Thoracic aorta (tissue), 2 donors: ENCODE results near the gene GIGYF2. TPM values are rescaled to one million over a fixed set of nuclear protein-coding genes. Genes with fewer than 3 reads are reported as not detected.

Experiments
- ATAC-seq: fragments of 150-250 bp; one replicate; pipeline ENCODE4 v1.8.0; 2017; ENCODE audit warnings: low read depth; ENCODE audit not compliant: insufficient number of reproducible peaks, low FRiP score
- DNase-seq: peaks from one replicate; pipeline ENCODE4 v3.0.0-alpha.2; 2020; ENCODE audit warnings: low spot score
- H3K27ac ChIP-seq, 2 donors: fragments of 200-600 bp; sonication (generic); 1 replicate in 1 of 2; 2 replicates in 1 of 2; pipeline ENCODE4 v1.5.1; 2016; ENCODE audit warnings: mild to moderate bottlenecking in 2 of 2, moderate library complexity in 2 of 2
- H3K27me3 ChIP-seq: fragments of 200-600 bp; sonication (generic); replicated peaks from 2 replicates; pipeline ENCODE4 v1.6.0; 2016; ENCODE audit warnings: mild to moderate bottlenecking; ENCODE audit not compliant: insufficient read depth
- H3K36me3 ChIP-seq: fragments of 200-600 bp; sonication (generic); one replicate; pipeline ENCODE4 v1.5.1; 2016
- H3K4me1 ChIP-seq, 2 donors: fragments of 200-600 bp; sonication (generic); 1 replicate in 1 of 2; 2 replicates in 1 of 2; pipeline versions ENCODE4 v1.5.1 to v1.6.0; 2016; ENCODE audit warnings: low read depth in 2 of 2, mild to moderate bottlenecking in 1 of 2; ENCODE audit not compliant: control insufficient read depth in 1 of 2
- H3K4me3 ChIP-seq: fragments of 200-600 bp; sonication (generic); 2 replicates; pipeline ENCODE4 v1.5.1; 2016; ENCODE audit warnings: mild to moderate bottlenecking
- H3K9me3 ChIP-seq: fragments of 200-600 bp; sonication (generic); 2 replicates; pipeline ENCODE4 v1.5.1; 2016
- total RNA-seq, 2 donors: library from RNA; depleted of rRNA; stranded (reverse); fragments of >200 nt; gene quantifications; one replicate each; pipeline versions ENCODE4 v1.1.0 to v1.2.3, GENCODE V29; 2016
- TF ChIP-seq, protein P1 (sequence below): fragments of 200-600 bp; sonication (generic); IDR thresholded peaks from one replicate; pipeline ENCODE4 v1.5.1; 2019; ENCODE audit warnings: antibody characterized with exemption

GIGYF2 gene
- total RNA-seq, 2 donors from 2014 or later = 54.7 to 121 TPM

DNA sequence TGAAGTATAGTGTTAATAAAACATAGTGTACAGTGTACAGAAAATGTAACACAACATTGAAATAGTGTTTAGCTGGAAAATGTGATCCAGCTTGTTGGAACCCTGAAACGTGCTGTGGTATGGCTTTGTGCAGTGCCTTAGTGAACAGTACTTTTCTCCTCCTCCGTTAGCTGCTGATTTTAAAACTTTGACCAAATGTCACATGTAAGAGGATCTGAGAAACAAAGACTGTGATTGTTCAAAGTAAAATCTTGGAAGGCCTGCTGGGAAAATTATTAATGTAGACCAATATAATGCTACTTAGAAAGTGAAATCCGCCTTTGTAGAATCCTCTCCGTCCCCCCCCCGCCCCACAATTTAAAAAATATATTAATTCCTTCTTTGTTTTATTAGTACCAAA is 80.1 kb downstream of the GIGYF2 start:
- no peak overlapping the region for H3K4me3 ChIP-seq
- H3K9me3 ChIP-seq = no peaks in the 10 kb centered on the region
- TF ChIP-seq, protein P1, sequence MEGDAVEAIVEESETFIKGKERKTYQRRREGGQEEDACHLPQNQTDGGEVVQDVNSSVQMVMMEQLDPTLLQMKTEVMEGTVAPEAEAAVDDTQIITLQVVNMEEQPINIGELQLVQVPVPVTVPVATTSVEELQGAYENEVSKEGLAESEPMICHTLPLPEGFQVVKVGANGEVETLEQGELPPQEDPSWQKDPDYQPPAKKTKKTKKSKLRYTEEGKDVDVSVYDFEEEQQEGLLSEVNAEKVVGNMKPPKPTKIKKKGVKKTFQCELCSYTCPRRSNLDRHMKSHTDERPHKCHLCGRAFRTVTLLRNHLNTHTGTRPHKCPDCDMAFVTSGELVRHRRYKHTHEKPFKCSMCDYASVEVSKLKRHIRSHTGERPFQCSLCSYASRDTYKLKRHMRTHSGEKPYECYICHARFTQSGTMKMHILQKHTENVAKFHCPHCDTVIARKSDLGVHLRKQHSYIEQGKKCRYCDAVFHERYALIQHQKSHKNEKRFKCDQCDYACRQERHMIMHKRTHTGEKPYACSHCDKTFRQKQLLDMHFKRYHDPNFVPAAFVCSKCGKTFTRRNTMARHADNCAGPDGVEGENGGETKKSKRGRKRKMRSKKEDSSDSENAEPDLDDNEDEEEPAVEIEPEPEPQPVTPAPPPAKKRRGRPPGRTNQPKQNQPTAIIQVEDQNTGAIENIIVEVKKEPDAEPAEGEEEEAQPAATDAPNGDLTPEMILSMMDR = no peak
- no peaks in the 10 kb centered on the region for H3K36me3 ChIP-seq
- no peak overlapping the region for H3K27ac ChIP-seq
- ATAC-seq = no peak
- no peaks in the 10 kb centered on the region for H3K27me3 ChIP-seq
- H3K4me1 ChIP-seq = peaks cover 8 to 9% of the 10 kb centered on the region in 2 donors
- no peak for DNase-seq

DNA sequence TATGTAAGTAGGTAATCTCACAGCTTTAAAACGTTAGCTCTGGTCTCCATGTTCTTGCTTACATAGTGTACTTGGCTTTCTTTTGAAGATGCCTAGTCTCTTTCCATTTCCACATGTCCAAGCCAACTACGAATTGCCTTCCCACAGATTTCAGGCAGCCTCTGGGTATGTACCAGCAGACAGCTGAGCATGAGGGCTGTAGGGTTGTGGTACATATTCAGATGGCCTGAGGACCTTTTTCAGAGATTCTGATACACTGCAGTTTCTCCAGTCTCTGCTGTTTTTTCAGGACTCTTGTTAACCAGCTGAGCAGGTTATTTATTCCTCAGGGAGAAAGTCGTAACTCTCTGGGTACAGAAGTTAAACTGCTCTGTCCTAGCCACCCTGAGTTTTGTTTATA is 82.3 kb downstream of the GIGYF2 start:
- TF ChIP-seq, protein P1 = no peak
- no peaks in the 10 kb centered on the region for H3K36me3 ChIP-seq
- no peak for ATAC-seq
- peaks cover 8 to 9% of the 10 kb centered on the region in 2 donors for H3K4me1 ChIP-seq
- H3K27me3 ChIP-seq = no peaks in the 10 kb centered on the region
- DNase-seq = no peak
- H3K4me3 ChIP-seq = no peak overlapping the region
- H3K9me3 ChIP-seq = no peaks in the 10 kb centered on the region
- no peak overlapping the region for H3K27ac ChIP-seq

DNA sequence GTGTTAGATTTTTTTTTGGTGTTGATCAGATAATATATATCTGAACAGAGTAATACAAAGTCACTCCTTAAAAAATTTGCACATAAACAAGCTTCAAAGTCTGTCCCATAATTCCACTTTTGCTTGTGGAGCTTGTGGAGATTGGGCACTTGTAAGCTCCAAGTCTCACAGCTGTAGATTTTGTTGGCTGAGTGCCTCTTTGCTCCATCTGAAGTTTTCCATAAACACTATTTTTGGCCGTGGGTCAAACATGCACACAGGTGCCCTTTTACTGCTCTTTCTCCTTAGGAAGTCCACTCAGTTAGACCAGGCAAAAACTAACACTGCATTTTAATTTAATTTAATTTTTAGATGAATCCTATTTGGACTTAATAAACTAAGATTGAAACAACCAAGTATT is 82.8 kb downstream of the GIGYF2 start:
- ATAC-seq (no peak), DNase-seq (no peak)
- H3K36me3 ChIP-seq = peaks cover under 1% of the 10 kb centered on the region
- H3K27me3 ChIP-seq = no peaks in the 10 kb centered on the region
- H3K4me3 ChIP-seq = no peak overlapping the region
- TF ChIP-seq, protein P1 = no peak
- no peaks in the 10 kb centered on the region for H3K9me3 ChIP-seq
- peaks cover 8 to 9% of the 10 kb centered on the region in 2 donors for H3K4me1 ChIP-seq
- H3K27ac ChIP-seq = no peak overlapping the region

DNA sequence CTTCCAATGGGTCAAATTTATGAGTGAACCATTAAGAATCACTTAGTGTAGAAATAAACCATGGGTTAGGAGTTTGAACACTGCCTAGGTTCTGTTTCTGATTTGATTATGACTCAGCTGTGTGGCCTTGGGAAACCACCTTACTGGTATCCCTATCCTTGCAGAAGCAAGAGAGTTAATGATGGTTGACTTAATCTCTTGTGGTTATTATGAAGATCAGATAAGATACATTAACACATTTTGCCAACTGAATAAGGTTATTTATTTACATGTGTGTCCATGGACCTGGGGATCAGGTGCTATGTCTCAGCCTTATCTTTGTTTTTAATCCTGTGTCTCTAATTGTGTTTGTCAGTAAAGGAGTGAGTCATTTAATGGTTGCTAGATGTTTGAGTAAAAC is 84.6 kb downstream of the GIGYF2 start:
- TF ChIP-seq, protein P1 = no peak
- no peak for ATAC-seq

DNA sequence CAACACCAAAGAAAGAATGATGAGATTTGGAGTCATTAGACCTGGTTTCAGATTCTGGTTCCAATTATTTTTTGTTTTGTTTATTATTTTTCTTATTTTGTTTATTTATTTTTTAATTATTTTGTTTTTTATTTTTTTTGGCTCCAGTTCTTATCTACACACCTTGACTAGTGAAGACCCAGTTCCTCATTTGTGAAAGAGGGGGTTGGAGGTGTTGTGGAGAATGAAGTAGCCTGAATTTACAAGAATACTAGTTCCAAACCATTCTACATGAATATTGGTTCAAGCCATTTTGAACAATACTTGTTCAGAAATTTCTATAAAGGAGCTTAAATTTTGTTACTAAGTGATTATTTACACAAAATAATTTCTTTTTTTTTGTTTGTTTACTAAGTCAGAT is 86.1 kb downstream of the GIGYF2 start:
- peaks cover 8 to 9% of the 10 kb centered on the region in 2 donors for H3K4me1 ChIP-seq
- ATAC-seq (no peak), DNase-seq (no peak)
- H3K9me3 ChIP-seq = no peaks in the 10 kb centered on the region
- TF ChIP-seq, protein P1 = no peak
- H3K27ac ChIP-seq = no peak overlapping the region
- H3K4me3 ChIP-seq = no peak overlapping the region
- H3K36me3 ChIP-seq = peaks cover 11% of the 10 kb centered on the region
- H3K27me3 ChIP-seq = no peaks in the 10 kb centered on the region

More for the DNA sequence above, 84.6 kb downstream of the GIGYF2 start:
- peaks cover 8 to 9% of the 10 kb centered on the region in 2 donors for H3K4me1 ChIP-seq
- no peak overlapping the region for H3K27ac ChIP-seq
- H3K27me3 ChIP-seq = no peaks in the 10 kb centered on the region
- no peak for DNase-seq
- H3K4me3 ChIP-seq = no peak overlapping the region
- H3K36me3 ChIP-seq = peaks cover 3% of the 10 kb centered on the region
- H3K9me3 ChIP-seq = no peaks in the 10 kb centered on the region
